LNCAP (cell line): ENCODE data around the gene FBXO8.

Source experiments
- TF ChIP-seq, protein P1 (sequence below): fragments of 450-650 bp; IDR thresholded peaks from 2 replicates; pipeline ENCODE4 v1.5.1; 2017; ENCODE audit warnings: mild to moderate bottlenecking

FBXO8 gene, protein sequence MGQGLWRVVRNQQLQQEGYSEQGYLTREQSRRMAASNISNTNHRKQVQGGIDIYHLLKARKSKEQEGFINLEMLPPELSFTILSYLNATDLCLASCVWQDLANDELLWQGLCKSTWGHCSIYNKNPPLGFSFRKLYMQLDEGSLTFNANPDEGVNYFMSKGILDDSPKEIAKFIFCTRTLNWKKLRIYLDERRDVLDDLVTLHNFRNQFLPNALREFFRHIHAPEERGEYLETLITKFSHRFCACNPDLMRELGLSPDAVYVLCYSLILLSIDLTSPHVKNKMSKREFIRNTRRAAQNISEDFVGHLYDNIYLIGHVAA

GRCh38 chr4:174283507-174284471 is at the start of gene FBXO8, which contains the start of gene CEP44:
Gene FBXO8, minus strand, starts transcription at chr4:174283667. Its CDS starts 20,575 bp downstream, at chr4:174263092.
Gene CEP44, plus strand, starts transcription at chr4:174283911. Its CDS starts 15,211 bp downstream, at chr4:174299122.
- TF ChIP-seq, protein P1, sequence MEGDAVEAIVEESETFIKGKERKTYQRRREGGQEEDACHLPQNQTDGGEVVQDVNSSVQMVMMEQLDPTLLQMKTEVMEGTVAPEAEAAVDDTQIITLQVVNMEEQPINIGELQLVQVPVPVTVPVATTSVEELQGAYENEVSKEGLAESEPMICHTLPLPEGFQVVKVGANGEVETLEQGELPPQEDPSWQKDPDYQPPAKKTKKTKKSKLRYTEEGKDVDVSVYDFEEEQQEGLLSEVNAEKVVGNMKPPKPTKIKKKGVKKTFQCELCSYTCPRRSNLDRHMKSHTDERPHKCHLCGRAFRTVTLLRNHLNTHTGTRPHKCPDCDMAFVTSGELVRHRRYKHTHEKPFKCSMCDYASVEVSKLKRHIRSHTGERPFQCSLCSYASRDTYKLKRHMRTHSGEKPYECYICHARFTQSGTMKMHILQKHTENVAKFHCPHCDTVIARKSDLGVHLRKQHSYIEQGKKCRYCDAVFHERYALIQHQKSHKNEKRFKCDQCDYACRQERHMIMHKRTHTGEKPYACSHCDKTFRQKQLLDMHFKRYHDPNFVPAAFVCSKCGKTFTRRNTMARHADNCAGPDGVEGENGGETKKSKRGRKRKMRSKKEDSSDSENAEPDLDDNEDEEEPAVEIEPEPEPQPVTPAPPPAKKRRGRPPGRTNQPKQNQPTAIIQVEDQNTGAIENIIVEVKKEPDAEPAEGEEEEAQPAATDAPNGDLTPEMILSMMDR, result no peak

- TF ChIP-seq, protein P1, result no peak
These were observed 49.5 kb upstream of the FBXO8 start for GRCh38 chr4:174332741-174333493.

GRCh38 chr4:174324725-174325124 is 41.3 kb upstream of the FBXO8 start:
- TF ChIP-seq, protein P1, result no peak

- TF ChIP-seq, protein P1, result no peak
These were observed 40.8 kb upstream of the FBXO8 start for GRCh38 chr4:174324236-174324635.

GRCh38 chr4:174320494-174321199 is 37.2 kb upstream of the FBXO8 start:
- TF ChIP-seq, protein P1, result no peak

GRCh38 chr4:174318829-174319764 is 35.6 kb upstream of the FBXO8 start:
- TF ChIP-seq, protein P1, result peak; percentile 58
